Measurements from ENCODE around the gene DRGX.

DRGX gene

GRCh38 chr10:49365675-49366415, 30.0 kb downstream of the DRGX start:
- H3K4me1 ChIP-seq (ENCODE audit: control insufficient read depth in 1 of 2, insufficient read depth in 2 of 2, low read length in 2 of 2) = peaks cover 0 to under 1% of the 10 kb centered on the region in 2 donors
- no peak overlapping the region for H3K4me3 ChIP-seq (ENCODE audit: low read depth in 1 of 2, low read length in 2 of 2)
- no peaks in the 10 kb centered on the region for H3K9me3 ChIP-seq (ENCODE audit: control insufficient read depth in 1 of 2, low read length in 2 of 2)
- H3K36me3 ChIP-seq (ENCODE audit: control insufficient read depth in 1 of 2, insufficient read depth in 2 of 2, low read length in 2 of 2) = no peaks in the 10 kb centered on the region
- no peaks in the 10 kb centered on the region for H3K27me3 ChIP-seq (ENCODE audit: low read depth, low read length)
- no peak overlapping the region for H3K27ac ChIP-seq (ENCODE audit: low read length)

- no peaks in the 10 kb centered on the region for H3K27me3 ChIP-seq (ENCODE audit: low read depth, low read length)
- H3K9me3 ChIP-seq (ENCODE audit: control insufficient read depth in 1 of 2, low read length in 2 of 2) = no peaks in the 10 kb centered on the region
- peaks cover 0 to 6% of the 10 kb centered on the region in 2 donors for H3K4me1 ChIP-seq (ENCODE audit: control insufficient read depth in 1 of 2, insufficient read depth in 2 of 2, low read length in 2 of 2)
- no peak overlapping the region for H3K27ac ChIP-seq (ENCODE audit: low read length)
- H3K36me3 ChIP-seq (ENCODE audit: control insufficient read depth in 1 of 2, insufficient read depth in 2 of 2, low read length in 2 of 2) = no peaks in the 10 kb centered on the region
- no peak overlapping the region for H3K4me3 ChIP-seq (ENCODE audit: low read depth in 1 of 2, low read length in 2 of 2)
Measured at GRCh38 chr10:49365275-49365674, 30.6 kb downstream of the DRGX start.

- Histone ChIP-seq H3K4me3 (ENCODE audit: low read depth in 1 of 2, low read length in 2 of 2) (no peak overlapping the region), H3K9me3 (ENCODE audit: control insufficient read depth in 1 of 2, low read length in 2 of 2) (no peaks in the 10 kb centered on the region), H3K27ac (ENCODE audit: low read length) (no peak overlapping the region), H3K4me1 (ENCODE audit: control insufficient read depth in 1 of 2, insufficient read depth in 2 of 2, low read length in 2 of 2) (peaks cover 0 to 8% of the 10 kb centered on the region in 2 donors), H3K36me3 (ENCODE audit: control insufficient read depth in 1 of 2, insufficient read depth in 2 of 2, low read length in 2 of 2) (no peaks in the 10 kb centered on the region), H3K27me3 (ENCODE audit: low read depth, low read length) (no peaks in the 10 kb centered on the region)
Measured at GRCh38 chr10:49364747-49365146, 31.1 kb downstream of the DRGX start.

- no peaks in the 10 kb centered on the region for H3K36me3 ChIP-seq (ENCODE audit: control insufficient read depth in 1 of 2, insufficient read depth in 2 of 2, low read length in 2 of 2)
- no peak overlapping the region for H3K4me3 ChIP-seq (ENCODE audit: low read depth in 1 of 2, low read length in 2 of 2)
- no peaks in the 10 kb centered on the region for H3K27me3 ChIP-seq (ENCODE audit: low read depth, low read length)
- H3K9me3 ChIP-seq (ENCODE audit: control insufficient read depth in 1 of 2, low read length in 2 of 2) = no peaks in the 10 kb centered on the region
- peaks cover 0 to 8% of the 10 kb centered on the region in 2 donors for H3K4me1 ChIP-seq (ENCODE audit: control insufficient read depth in 1 of 2, insufficient read depth in 2 of 2, low read length in 2 of 2)
- H3K27ac ChIP-seq (ENCODE audit: low read length) = no peak overlapping the region
Measured at GRCh38 chr10:49364051-49364450, 31.8 kb downstream of the DRGX start.

GRCh38 chr10:49363309-49364031, 32.4 kb downstream of the DRGX start:
- Histone ChIP-seq H3K4me1 (ENCODE audit: control insufficient read depth in 1 of 2, insufficient read depth in 2 of 2, low read length in 2 of 2) (peaks cover 0 to 8% of the 10 kb centered on the region in 2 donors), H3K27me3 (ENCODE audit: low read depth, low read length) (no peaks in the 10 kb centered on the region), H3K4me3 (ENCODE audit: low read depth in 1 of 2, low read length in 2 of 2) (no peak overlapping the region), H3K9me3 (ENCODE audit: control insufficient read depth in 1 of 2, low read length in 2 of 2) (no peaks in the 10 kb centered on the region), H3K27ac (ENCODE audit: low read length) (no peak overlapping the region), H3K36me3 (ENCODE audit: control insufficient read depth in 1 of 2, insufficient read depth in 2 of 2, low read length in 2 of 2) (no peaks in the 10 kb centered on the region)

DNA sequence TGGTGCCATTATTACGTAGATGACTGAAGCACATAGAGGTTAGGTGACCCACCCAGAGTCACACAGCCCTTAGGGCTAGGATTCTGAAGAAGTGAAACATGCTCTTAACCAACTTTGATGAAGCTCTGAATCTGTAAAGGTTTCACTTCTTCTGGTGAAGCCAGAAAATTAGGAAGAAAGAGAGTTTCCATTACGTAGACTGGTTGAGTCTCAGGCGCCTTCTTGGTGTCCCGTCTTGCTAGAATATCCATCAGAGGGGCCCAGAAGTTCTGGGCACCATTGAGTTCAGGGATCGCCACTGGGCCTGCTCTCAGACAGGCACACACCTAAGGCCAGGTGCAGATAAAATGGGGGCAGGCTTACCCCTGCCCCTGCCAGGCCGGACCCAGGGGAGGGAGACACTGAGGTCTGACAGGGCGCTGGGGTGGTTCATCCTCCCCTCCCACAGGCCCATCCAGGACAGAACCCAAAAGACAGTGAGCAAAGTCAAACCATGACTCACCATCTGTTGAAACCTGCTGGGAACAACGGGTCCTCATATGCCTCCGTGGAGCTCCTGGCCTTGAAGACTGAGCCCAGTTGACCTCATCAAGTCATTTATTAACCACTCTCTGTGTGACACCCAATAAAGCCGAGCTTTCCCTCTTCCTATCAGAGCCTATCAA, 33.2 kb downstream of the DRGX start:
- Histone ChIP-seq H3K4me3 (ENCODE audit: low read depth in 1 of 2, low read length in 2 of 2) (no peak overlapping the region), H3K27ac (ENCODE audit: low read length) (no peak overlapping the region), H3K4me1 (ENCODE audit: control insufficient read depth in 1 of 2, insufficient read depth in 2 of 2, low read length in 2 of 2) (peaks cover 0 to 8% of the 10 kb centered on the region in 2 donors), H3K27me3 (ENCODE audit: low read depth, low read length) (no peaks in the 10 kb centered on the region), H3K36me3 (ENCODE audit: control insufficient read depth in 1 of 2, insufficient read depth in 2 of 2, low read length in 2 of 2) (no peaks in the 10 kb centered on the region), H3K9me3 (ENCODE audit: control insufficient read depth in 1 of 2, low read length in 2 of 2) (no peaks in the 10 kb centered on the region)

DNA sequence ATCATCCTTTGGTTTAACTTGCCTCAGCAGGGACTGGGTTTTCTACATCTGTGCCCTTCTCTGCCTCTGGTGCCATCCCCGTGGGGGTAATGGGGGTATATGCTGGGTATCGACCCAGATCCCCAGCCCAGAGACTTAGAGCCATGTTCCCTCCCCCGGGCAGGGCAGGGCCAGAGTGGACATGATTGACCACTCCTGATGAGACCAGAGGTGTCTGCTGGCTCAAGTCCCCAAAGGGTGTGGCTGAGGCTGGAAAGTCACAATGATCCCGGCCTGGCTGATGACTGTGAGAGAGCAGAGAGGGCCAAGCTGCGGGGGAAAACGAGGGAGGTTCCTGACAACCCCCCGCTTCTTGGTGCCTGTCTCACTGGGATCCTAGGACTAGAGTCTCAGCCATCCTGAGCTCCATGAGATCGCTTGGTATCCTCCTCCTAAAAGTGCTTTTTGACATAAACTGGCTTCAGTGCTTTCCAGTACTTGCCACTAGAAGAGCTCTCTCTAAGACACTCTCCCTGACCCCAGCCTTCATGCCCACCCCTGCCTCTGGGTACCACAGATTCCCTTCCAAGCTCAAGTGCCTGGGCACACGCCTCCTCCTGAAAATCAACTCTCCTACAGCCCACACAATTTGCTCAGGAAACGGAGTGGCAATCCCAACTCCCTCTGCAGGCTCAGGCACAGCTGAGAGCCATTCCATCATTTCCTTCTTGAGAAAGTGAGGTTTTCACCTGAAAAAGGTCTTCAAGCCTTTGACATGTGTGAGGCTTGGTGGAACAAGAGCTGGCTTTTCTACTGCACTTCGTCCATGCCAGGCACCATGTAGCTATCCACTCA, 33.9 kb downstream of the DRGX start:
- no peak overlapping the region for H3K27ac ChIP-seq (ENCODE audit: low read length)
- H3K4me1 ChIP-seq (ENCODE audit: control insufficient read depth in 1 of 2, insufficient read depth in 2 of 2, low read length in 2 of 2) = peaks cover 0 to 8% of the 10 kb centered on the region in 2 donors
- no peaks in the 10 kb centered on the region for H3K27me3 ChIP-seq (ENCODE audit: low read depth, low read length)
- no peaks in the 10 kb centered on the region for H3K36me3 ChIP-seq (ENCODE audit: control insufficient read depth in 1 of 2, insufficient read depth in 2 of 2, low read length in 2 of 2)
- H3K4me3 ChIP-seq (ENCODE audit: low read depth in 1 of 2, low read length in 2 of 2) = no peak overlapping the region
- H3K9me3 ChIP-seq (ENCODE audit: control insufficient read depth in 1 of 2, low read length in 2 of 2) = peaks cover 0 to 2% of the 10 kb centered on the region in 2 donors

GRCh38 chr10:49361178-49361554, 34.7 kb downstream of the DRGX start:
- H3K4me1 ChIP-seq (ENCODE audit: control insufficient read depth in 1 of 2, insufficient read depth in 2 of 2, low read length in 2 of 2) = peaks cover 0 to 8% of the 10 kb centered on the region in 2 donors
- no peak overlapping the region for H3K4me3 ChIP-seq (ENCODE audit: low read depth in 1 of 2, low read length in 2 of 2)
- no peaks in the 10 kb centered on the region for H3K27me3 ChIP-seq (ENCODE audit: low read depth, low read length)
- H3K9me3 ChIP-seq (ENCODE audit: control insufficient read depth in 1 of 2, low read length in 2 of 2) = peaks cover 0 to 2% of the 10 kb centered on the region in 2 donors
- H3K36me3 ChIP-seq (ENCODE audit: control insufficient read depth in 1 of 2, insufficient read depth in 2 of 2, low read length in 2 of 2) = no peaks in the 10 kb centered on the region
- H3K27ac ChIP-seq (ENCODE audit: low read length) = no peak overlapping the region

- H3K27ac ChIP-seq (ENCODE audit: low read length) = no peak overlapping the region
- no peak overlapping the region for H3K4me3 ChIP-seq (ENCODE audit: low read depth in 1 of 2, low read length in 2 of 2)
- H3K36me3 ChIP-seq (ENCODE audit: control insufficient read depth in 1 of 2, insufficient read depth in 2 of 2, low read length in 2 of 2) = no peaks in the 10 kb centered on the region
- no peaks in the 10 kb centered on the region for H3K27me3 ChIP-seq (ENCODE audit: low read depth, low read length)
- peaks cover 0 to 8% of the 10 kb centered on the region in 2 donors for H3K4me1 ChIP-seq (ENCODE audit: control insufficient read depth in 1 of 2, insufficient read depth in 2 of 2, low read length in 2 of 2)
- H3K9me3 ChIP-seq (ENCODE audit: control insufficient read depth in 1 of 2, low read length in 2 of 2) = peaks cover 0 to 2% of the 10 kb centered on the region in 2 donors
Measured at GRCh38 chr10:49360271-49361177, 35.4 kb downstream of the DRGX start.
